ENCODE data around the gene GABBR1. TPM values are rescaled to one million over a fixed set of nuclear protein-coding genes. Genes with fewer than 3 reads are reported as not detected.

GABBR1 gene
- total RNA-seq, 1 experiment from 2014 or later: 12.1 TPM

- peaks cover 2% of the 10 kb centered on the region for H3K36me3 ChIP-seq
- H3K27ac ChIP-seq: no peak overlapping the region
- DNase-seq: no peak
- no peaks in the 10 kb centered on the region for H3K4me1 ChIP-seq
- H3K9me3 ChIP-seq (replicated peaks): no peaks in the 10 kb centered on the region
- no peaks in the 10 kb centered on the region for H3K27me3 ChIP-seq
- no peak overlapping the region for H3K4me3 ChIP-seq
These were observed 15.0 kb downstream of the GABBR1 start for GRCh38 chr6:29617782-29618554.

GRCh38 chr6:29611426-29611825 is 21.6 kb downstream of the GABBR1 start:
- Histone ChIP-seq H3K4me1 (no peaks in the 10 kb centered on the region), H3K9me3 (replicated peaks) (no peaks in the 10 kb centered on the region), H3K27ac (no peak overlapping the region), H3K27me3 (no peaks in the 10 kb centered on the region), H3K4me3 (no peak overlapping the region), H3K36me3 (peaks cover 16% of the 10 kb centered on the region)
- no peak for DNase-seq

GRCh38 chr6:29610540-29610939 is 22.4 kb downstream of the GABBR1 start:
- peaks cover 16% of the 10 kb centered on the region for H3K36me3 ChIP-seq
- no peak overlapping the region for H3K27ac ChIP-seq
- no peaks in the 10 kb centered on the region for H3K9me3 ChIP-seq (replicated peaks)
- DNase-seq: no peak
- no peaks in the 10 kb centered on the region for H3K4me1 ChIP-seq
- H3K4me3 ChIP-seq: no peak overlapping the region
- no peaks in the 10 kb centered on the region for H3K27me3 ChIP-seq

GRCh38 chr6:29608131-29608530 is 24.9 kb downstream of the GABBR1 start:
- H3K27me3 ChIP-seq: no peaks in the 10 kb centered on the region
- no peak overlapping the region for H3K4me3 ChIP-seq
- peaks cover 14% of the 10 kb centered on the region for H3K36me3 ChIP-seq
- H3K27ac ChIP-seq: no peak overlapping the region
- H3K9me3 ChIP-seq (replicated peaks): no peaks in the 10 kb centered on the region
- DNase-seq: no peak
- H3K4me1 ChIP-seq: no peaks in the 10 kb centered on the region

GRCh38 chr6:29603930-29604329 is 29.1 kb downstream of the GABBR1 start:
- H3K4me3 ChIP-seq: no peak overlapping the region
- H3K27me3 ChIP-seq: no peaks in the 10 kb centered on the region
- H3K9me3 ChIP-seq (replicated peaks): no peaks in the 10 kb centered on the region
- peak; percentile 42 to 55 for DNase-seq
- peaks cover 5% of the 10 kb centered on the region; the same call in 1 of the 2 replicates for H3K36me3 ChIP-seq
- no peaks in the 10 kb centered on the region for H3K4me1 ChIP-seq
- H3K27ac ChIP-seq: no peak overlapping the region

GRCh38 chr6:29603456-29603855 is 29.5 kb downstream of the GABBR1 start:
- DNase-seq: no peak
- H3K27me3 ChIP-seq: no peaks in the 10 kb centered on the region
- no peaks in the 10 kb centered on the region for H3K9me3 ChIP-seq (replicated peaks)
- H3K4me3 ChIP-seq: no peak overlapping the region
- no peak overlapping the region for H3K27ac ChIP-seq
- 0 out of 2 replicates have a peak, but pooled peaks cover 2% of the 10 kb centered on the region for H3K36me3 ChIP-seq
- H3K4me1 ChIP-seq: no peaks in the 10 kb centered on the region

GRCh38 chr6:29602564-29603361 is 30.2 kb downstream of the GABBR1 start:
- no peak overlapping the region for H3K4me3 ChIP-seq
- H3K9me3 ChIP-seq (replicated peaks): no peaks in the 10 kb centered on the region
- no peaks in the 10 kb centered on the region for H3K27me3 ChIP-seq
- no peak overlapping the region for H3K27ac ChIP-seq
- no peaks in the 10 kb centered on the region for H3K4me1 ChIP-seq
- DNase-seq: peak; percentile 23 to 31
- H3K36me3 ChIP-seq: 0 out of 2 replicates have a peak, but pooled peaks cover 2% of the 10 kb centered on the region

- no peak overlapping the region for H3K27ac ChIP-seq
- no peak for DNase-seq
- no peaks in the 10 kb centered on the region for H3K27me3 ChIP-seq
- 0 out of 2 replicates have a peak, but pooled peaks cover 3% of the 10 kb centered on the region for H3K4me1 ChIP-seq
- 0 out of 2 replicates have a peak, but pooled peaks cover 2% of the 10 kb centered on the region for H3K36me3 ChIP-seq
- H3K9me3 ChIP-seq (replicated peaks): no peaks in the 10 kb centered on the region
- no peak overlapping the region for H3K4me3 ChIP-seq
These were observed 34.7 kb downstream of the GABBR1 start for GRCh38 chr6:29598172-29598747.

- Histone ChIP-seq H3K4me1 (0 out of 2 replicates have a peak, but pooled peaks cover 3% of the 10 kb centered on the region), H3K36me3 (0 out of 2 replicates have a peak, but pooled peaks cover 2% of the 10 kb centered on the region), H3K27ac (no peak overlapping the region), H3K27me3 (no peaks in the 10 kb centered on the region), H3K9me3 (replicated peaks) (no peaks in the 10 kb centered on the region), H3K4me3 (no peak overlapping the region)
- DNase-seq: no peak
These were observed 35.8 kb downstream of the GABBR1 start for GRCh38 chr6:29597184-29597583.

GRCh38 chr6:29596381-29596900 is 36.5 kb downstream of the GABBR1 start:
- Histone ChIP-seq H3K4me1 (0 out of 2 replicates have a peak, but pooled peaks cover 3% of the 10 kb centered on the region), H3K4me3 (no peak overlapping the region), H3K27ac (no peak overlapping the region), H3K36me3 (0 out of 2 replicates have a peak, but pooled peaks cover 2% of the 10 kb centered on the region), H3K27me3 (no peaks in the 10 kb centered on the region), H3K9me3 (replicated peaks) (no peaks in the 10 kb centered on the region)
- DNase-seq: no peak

GRCh38 chr6:29593199-29593855 is 39.7 kb downstream of the GABBR1 start:
- Histone ChIP-seq H3K27ac (no peak overlapping the region), H3K4me1 (0 out of 2 replicates have a peak, but pooled peaks cover 3% of the 10 kb centered on the region), H3K4me3 (no peak overlapping the region), H3K36me3 (no peaks in the 10 kb centered on the region), H3K27me3 (no peaks in the 10 kb centered on the region), H3K9me3 (replicated peaks) (no peaks in the 10 kb centered on the region)
- no peak for DNase-seq

GRCh38 chr6:29591677-29592076 is 41.3 kb downstream of the GABBR1 start:
- H3K9me3 ChIP-seq (replicated peaks): no peaks in the 10 kb centered on the region
- H3K36me3 ChIP-seq: no peaks in the 10 kb centered on the region
- H3K27ac ChIP-seq: no peak overlapping the region
- no peaks in the 10 kb centered on the region for H3K27me3 ChIP-seq
- no peak overlapping the region for H3K4me3 ChIP-seq
- DNase-seq: no peak
- H3K4me1 ChIP-seq: 0 out of 2 replicates have a peak, but pooled peaks cover 3% of the 10 kb centered on the region

- Histone ChIP-seq H3K36me3 (no peaks in the 10 kb centered on the region), H3K27me3 (no peaks in the 10 kb centered on the region), H3K4me1 (0 out of 2 replicates have a peak, but pooled peaks cover 3% of the 10 kb centered on the region), H3K4me3 (no peak overlapping the region), H3K27ac (no peak overlapping the region), H3K9me3 (replicated peaks) (no peaks in the 10 kb centered on the region)
- DNase-seq: no peak
These were observed 42.7 kb downstream of the GABBR1 start for GRCh38 chr6:29590218-29590808.

Data from SJCRH30 (cell line).